ENCODE results near the gene GDF9.

Gene GDF9

DNA sequence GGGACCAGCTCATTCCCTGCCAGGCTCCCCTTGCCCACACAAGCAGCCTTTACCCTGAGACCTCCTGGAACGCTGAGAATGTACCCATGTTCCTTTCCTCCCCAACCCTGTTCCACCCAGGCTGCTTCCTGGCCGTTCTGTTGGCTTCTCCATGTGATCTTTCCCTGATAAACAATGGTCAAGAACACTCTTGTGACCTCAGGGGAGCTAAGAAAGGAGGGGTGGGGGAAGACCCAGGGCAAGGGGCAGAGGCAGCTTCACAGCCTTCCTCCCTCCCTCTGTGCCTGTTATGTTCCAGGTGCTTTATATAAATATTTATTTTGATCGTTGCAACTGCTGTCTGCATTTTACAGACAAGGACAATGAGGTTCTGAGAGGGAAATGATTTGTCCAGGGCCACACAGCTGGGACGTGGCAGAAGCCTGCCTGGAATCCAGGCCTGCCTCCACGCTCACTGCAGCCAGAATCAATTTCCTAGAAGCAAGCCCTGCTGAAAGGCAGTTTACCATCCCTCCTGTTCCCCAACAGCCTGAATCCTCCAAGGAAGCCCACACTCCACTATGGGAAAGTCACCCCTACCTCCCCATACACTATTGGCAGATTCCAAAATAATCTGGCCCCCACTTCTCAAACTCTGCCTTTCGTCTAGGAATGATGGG, 39.7 kb downstream of the GDF9 start:
- H3K4me3 Mint-ChIP-seq: peak overlapping the region in 1 of 2 donors; percentile 45
- peaks cover 39 to 82% of the 10 kb centered on the region in 2 donors for H3K27me3 Mint-ChIP-seq
- no peak overlapping the region for H3K27ac Mint-ChIP-seq
- DNase-seq: no peak
- H3K36me3 Mint-ChIP-seq (ENCODE audit: insufficient read depth): peaks cover 3% of the 10 kb centered on the region
- no peak for ATAC-seq (replicated peaks)
- no peaks in the 10 kb centered on the region for H3K9me3 Mint-ChIP-seq
- peaks cover 14 to 16% of the 10 kb centered on the region in 2 donors for H3K4me1 Mint-ChIP-seq (ENCODE audit: low read depth in 2 of 2)

DNA sequence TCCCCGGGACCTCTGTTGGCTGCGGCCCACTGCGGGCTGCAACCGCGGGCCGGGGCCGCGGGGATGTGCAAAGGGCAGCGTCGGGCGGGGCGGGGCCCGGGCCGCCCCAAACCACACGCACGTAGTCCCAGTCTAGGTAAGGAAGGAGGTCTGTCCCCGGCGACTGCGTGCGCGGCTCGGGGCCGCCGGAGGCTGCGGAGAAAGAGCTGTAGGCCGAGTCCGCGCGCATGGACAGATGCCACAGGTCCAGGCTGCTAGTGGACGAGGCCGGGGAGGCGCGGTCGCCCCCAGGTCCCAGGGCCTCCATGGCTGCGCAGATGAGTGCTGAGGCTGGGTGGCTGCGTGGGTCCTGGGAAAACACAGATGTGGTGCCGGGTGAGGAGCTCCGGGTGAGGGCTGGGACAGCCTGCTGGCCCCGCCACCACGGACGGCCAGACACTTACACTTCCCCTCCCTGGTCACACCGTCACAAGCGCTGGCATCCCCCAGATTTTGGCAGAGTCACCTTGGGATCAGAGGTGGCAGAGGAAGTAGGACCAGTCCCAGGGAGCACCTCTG, 40.4 kb downstream of the GDF9 start:
- peak; percentile 31 for ATAC-seq (replicated peaks)
- H3K4me3 Mint-ChIP-seq: peak overlapping the region in 1 of 2 donors; percentile 45

DNA sequence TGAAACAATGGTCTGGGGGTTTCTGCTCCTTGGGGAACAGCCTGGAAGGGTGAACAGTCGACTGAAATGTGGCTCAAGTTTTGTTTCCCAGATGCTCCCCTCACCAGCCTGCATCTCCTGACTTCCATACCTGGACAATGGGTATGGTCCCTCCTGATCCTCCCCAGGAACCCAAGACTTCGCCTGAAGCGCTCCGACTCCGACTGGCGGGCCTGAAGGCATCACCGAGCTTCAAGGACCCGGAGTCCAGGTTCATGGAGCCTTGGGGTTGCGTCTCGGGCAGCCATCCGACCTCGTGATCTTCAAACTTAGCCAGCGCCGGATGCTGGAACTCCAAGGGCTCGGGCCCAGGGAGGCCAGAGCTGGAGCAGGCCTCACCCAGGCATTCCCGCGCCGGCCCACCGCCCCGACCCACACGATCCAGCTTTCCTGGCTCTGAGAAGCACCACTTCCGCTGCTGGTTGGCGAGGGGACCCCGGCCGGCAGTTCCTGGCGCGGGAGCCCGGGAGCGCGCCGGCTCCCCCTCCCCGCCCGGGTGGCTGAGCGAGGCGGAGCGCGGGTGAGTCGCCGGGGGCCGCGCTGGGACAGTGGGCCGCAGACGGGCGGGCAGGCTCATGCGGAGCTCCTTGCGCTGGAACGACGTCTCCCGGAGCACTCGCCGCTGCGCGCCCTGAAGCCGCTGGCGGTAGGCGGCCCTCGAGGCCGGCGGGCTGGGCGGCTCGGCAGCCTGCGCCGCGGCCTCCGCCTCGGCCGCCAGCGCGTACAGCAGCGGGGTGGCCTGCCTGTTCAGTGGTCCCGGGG, 41.0 kb downstream of the GDF9 start:
- Mint-ChIP-seq H3K9me3 (no peaks in the 10 kb centered on the region), H3K36me3 (ENCODE audit: insufficient read depth) (peaks cover 3% of the 10 kb centered on the region), H3K4me1 (ENCODE audit: low read depth in 2 of 2) (peaks cover 10% of the 10 kb centered on the region in 2 donors), H3K27me3 (peaks cover 35 to 77% of the 10 kb centered on the region in 2 donors), H3K4me3 (peak overlapping the region in 1 of 2 donors; percentile 49), H3K27ac (no peak overlapping the region)
- ATAC-seq (replicated peaks): peak; percentile 7
- DNase-seq: no peak

More for the DNA sequence above, 40.4 kb downstream of the GDF9 start:
- no peak for DNase-seq
- Mint-ChIP-seq H3K9me3 (no peaks in the 10 kb centered on the region), H3K27me3 (peaks cover 33 to 76% of the 10 kb centered on the region in 2 donors), H3K36me3 (ENCODE audit: insufficient read depth) (peaks cover 3% of the 10 kb centered on the region), H3K27ac (no peak overlapping the region), H3K4me1 (ENCODE audit: low read depth in 2 of 2) (peaks cover 8 to 10% of the 10 kb centered on the region in 2 donors)

DNA sequence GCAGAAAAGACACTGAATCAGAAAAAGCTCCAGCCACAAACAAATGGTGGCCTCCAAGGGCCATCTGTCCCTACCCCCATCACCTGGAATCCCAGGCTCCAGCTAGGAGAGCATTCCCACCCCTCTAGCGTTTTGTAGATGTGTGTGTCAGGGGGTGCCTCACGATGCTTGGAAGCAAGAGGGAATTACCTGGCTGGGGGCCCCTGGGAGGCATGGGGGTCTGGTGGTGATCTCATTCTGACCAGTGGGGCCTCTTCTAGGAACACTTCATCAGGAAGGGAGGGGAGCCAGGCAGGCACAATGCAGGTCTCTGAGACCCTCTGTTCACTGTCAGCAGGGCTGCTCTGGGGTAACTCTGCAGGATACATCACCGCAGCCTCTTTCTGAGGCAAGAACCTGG, 41.8 kb downstream of the GDF9 start:
- Mint-ChIP-seq H3K27me3 (peaks cover 38 to 80% of the 10 kb centered on the region in 2 donors), H3K4me3 (peak overlapping the region in 1 of 2 donors; percentile 49), H3K4me1 (ENCODE audit: low read depth in 2 of 2) (peaks cover 8 to 9% of the 10 kb centered on the region in 2 donors), H3K9me3 (no peaks in the 10 kb centered on the region), H3K27ac (no peak overlapping the region), H3K36me3 (ENCODE audit: insufficient read depth) (peaks cover 3% of the 10 kb centered on the region)
- DNase-seq (no peak), ATAC-seq (replicated peaks) (no peak)

DNA sequence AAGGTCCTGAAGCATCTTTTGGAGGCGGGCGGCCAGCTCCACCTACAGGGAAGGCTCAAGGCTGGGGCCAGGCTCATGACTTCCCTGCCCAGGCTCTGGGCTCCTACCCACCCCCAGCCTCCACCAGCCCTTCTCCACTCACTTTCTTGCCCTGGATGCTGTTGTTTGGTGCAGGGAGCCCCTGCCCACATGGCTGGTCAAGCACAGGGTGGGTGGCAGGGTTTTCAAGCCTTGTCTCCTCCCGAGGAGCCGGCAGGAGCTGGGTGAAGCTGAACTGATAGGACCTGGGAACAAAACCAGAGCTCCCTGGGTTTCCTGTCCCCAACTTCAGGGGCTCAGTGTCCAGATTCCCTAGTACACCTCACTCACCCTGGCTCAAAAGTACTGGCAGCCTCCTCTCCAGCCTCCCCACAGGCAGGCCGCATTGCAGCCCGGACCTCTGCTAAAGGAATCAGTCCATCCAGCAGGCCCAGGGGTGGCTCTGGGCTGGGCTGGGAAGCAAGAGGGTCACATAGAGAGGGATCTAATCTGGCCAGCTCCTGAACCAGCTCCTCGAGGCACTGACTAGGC, 42.7 kb downstream of the GDF9 start:
- DNase-seq (no peak), ATAC-seq (replicated peaks) (no peak)
- Mint-ChIP-seq H3K4me3 (no peak overlapping the region), H3K27me3 (peaks cover 33 to 80% of the 10 kb centered on the region in 2 donors), H3K36me3 (ENCODE audit: insufficient read depth) (peaks cover 3% of the 10 kb centered on the region), H3K4me1 (ENCODE audit: low read depth in 2 of 2) (peaks cover 4 to 7% of the 10 kb centered on the region in 2 donors), H3K9me3 (no peaks in the 10 kb centered on the region), H3K27ac (no peak overlapping the region)

DNA sequence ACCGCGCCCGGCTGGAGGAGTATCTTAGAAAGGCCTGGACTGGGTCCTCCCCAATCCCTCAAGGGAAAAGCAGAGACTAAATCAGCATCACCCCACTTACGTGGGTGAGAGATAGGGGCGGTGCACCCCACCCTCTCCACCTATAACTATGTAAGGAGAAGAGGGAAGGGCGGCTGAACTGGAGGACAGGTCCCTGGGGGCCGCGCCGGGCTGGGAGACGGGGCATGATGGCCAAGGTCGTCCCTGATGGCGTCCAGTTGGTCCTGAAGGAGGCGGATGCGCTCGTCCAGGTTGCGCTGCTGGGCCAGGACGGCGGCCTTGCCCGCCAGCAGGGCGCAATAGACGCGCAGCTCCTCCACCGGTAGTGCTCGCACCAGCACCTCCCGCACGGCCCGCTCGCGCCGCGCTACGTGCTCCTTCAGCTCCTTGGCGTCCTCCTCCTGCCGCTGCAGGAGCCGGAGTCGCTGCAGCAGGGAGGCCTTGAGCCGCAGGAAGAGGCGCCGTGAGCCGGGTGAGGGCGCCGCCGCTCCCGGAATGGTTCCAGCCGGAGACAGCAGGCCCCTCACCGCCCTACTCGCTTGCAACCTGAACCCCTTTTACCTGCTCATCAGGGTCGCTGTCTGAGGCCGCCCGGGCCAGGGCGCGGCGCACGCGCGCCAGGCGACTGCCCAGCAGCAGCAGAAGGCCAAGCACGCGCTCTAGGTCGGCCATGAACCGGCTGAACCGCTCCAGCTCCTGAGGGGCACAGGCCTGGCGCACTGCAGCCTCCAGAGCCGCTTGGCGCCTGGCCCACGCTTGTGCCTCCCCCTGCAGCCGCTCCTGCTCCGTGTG, 43.4 kb downstream of the GDF9 start:
- no peak overlapping the region for H3K4me3 Mint-ChIP-seq
- DNase-seq (no peak), ATAC-seq (replicated peaks) (no peak)
- H3K4me1 Mint-ChIP-seq (ENCODE audit: low read depth in 2 of 2): peaks cover 4 to 7% of the 10 kb centered on the region in 2 donors
- peaks cover 3% of the 10 kb centered on the region for H3K36me3 Mint-ChIP-seq (ENCODE audit: insufficient read depth)
- H3K27ac Mint-ChIP-seq: no peak overlapping the region
- H3K27me3 Mint-ChIP-seq: peaks cover 33 to 73% of the 10 kb centered on the region in 2 donors
- no peaks in the 10 kb centered on the region for H3K9me3 Mint-ChIP-seq

DNA sequence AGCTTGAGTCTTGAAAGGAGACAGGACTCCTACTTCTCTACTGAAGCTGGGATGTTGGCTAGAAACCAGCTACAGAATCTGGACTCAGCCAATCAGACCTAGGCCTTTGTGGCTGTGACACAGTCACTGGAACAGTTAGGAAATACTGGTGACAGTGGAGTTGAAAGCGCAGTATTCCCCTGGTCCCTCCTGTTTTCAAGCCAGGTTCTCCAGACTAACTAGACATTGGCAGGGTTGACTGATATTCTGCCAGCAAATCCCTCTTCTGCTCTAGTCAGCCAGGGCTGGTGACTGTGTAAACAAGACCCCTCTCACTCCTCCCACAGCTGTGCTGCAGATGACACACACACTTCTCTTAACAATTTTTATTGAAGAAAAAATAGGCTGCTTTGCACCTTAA, 44.5 kb downstream of the GDF9 start:
- Mint-ChIP-seq H3K4me3 (no peak overlapping the region), H3K36me3 (ENCODE audit: insufficient read depth) (peaks cover 3% of the 10 kb centered on the region), H3K27me3 (peaks cover 23 to 63% of the 10 kb centered on the region in 2 donors), H3K4me1 (ENCODE audit: low read depth in 2 of 2) (peaks cover 4 to 7% of the 10 kb centered on the region in 2 donors), H3K27ac (no peak overlapping the region), H3K9me3 (no peaks in the 10 kb centered on the region)
- DNase-seq (no peak), ATAC-seq (replicated peaks) (no peak)

DNA sequence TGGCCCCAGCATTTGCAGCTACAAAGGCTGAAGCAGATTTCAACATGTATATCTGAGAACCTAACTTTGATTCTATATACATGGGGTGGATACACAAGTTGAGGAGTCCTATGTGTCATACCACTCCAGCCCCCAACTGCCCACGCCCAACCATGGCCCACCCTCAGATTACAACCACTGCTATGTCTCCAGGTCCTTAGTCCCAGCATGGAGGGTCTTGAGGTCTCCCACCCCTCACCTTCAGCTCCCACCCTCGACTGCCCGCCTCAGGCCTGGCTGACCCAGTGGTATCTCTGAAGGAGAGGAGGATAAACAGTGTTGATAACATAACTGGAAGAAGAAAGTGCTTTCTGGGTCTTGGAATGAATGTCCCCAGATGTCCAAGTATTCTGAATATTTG, 44.9 kb downstream of the GDF9 start:
- H3K36me3 Mint-ChIP-seq (ENCODE audit: insufficient read depth): peaks cover 3% of the 10 kb centered on the region
- DNase-seq (no peak), ATAC-seq (replicated peaks) (no peak)
- no peaks in the 10 kb centered on the region for H3K9me3 Mint-ChIP-seq
- H3K27ac Mint-ChIP-seq: no peak overlapping the region
- H3K4me1 Mint-ChIP-seq (ENCODE audit: low read depth in 2 of 2): peaks cover 4 to 7% of the 10 kb centered on the region in 2 donors
- H3K27me3 Mint-ChIP-seq: peaks cover 18 to 58% of the 10 kb centered on the region in 2 donors
- H3K4me3 Mint-ChIP-seq: no peak overlapping the region

DNA sequence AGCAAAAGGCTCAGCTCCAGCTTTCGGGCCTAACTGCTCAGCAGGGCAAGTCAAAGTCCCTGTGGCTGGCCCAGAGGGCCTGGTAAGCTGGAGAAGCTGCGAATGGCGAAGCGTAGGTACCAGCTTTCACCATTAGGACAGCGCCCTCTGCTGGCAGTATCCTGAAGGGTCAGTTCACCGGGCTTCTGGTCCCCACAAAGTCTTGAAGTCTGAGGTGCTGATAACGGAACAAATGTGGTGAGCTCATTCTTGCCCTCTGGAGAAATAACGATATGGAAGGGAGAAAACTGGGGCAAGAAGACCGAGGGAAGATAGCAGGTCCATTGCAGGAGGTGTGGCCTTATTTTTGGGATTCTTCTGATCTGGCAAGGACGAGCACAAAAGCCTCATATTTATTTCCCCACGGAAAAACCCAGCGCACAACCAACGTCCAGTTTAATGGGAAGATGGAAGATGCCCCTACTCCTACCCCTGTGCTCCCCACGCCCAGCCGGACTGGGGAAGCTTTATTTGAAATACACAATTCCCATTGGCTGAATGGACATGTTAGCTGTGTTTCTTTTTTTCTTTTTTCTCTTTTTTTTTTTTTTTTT, 46.0 kb downstream of the GDF9 start:
- DNase-seq (peak; percentile 86 to 88 (median 86)), ATAC-seq (replicated peaks) (peak; percentile 98)
- H3K4me1 Mint-ChIP-seq (ENCODE audit: low read depth in 2 of 2): peaks cover 4 to 7% of the 10 kb centered on the region in 2 donors
- H3K4me3 Mint-ChIP-seq: peak overlapping the region in 1 of 2 donors; percentile 60
- H3K9me3 Mint-ChIP-seq: no peaks in the 10 kb centered on the region
- peaks cover 3% of the 10 kb centered on the region for H3K36me3 Mint-ChIP-seq (ENCODE audit: insufficient read depth)
- H3K27ac Mint-ChIP-seq: no peak overlapping the region
- peaks cover 13 to 50% of the 10 kb centered on the region in 2 donors for H3K27me3 Mint-ChIP-seq

DNA sequence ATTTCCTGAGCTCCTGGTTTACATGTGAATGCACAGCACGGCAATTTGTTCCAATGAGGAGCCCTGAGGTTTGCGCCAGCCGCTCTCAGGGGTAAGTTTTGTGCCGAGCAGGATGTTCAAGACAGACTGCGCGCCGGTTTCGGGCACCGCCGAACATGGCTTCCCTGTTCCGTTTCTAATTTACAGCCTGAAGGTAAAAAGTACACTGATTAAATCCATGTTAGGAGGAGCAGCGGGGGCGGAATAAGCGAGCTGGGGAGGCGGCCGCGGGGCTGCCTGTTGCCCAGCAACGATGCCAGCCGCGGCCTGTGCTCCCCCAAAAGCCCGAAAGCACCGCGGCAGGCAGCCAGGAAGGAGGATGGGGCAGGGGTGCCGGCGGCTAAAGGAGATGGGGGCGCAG, 46.8 kb downstream of the GDF9 start:
- ATAC-seq (replicated peaks) (no peak), DNase-seq (no peak)
- H3K4me1 Mint-ChIP-seq (ENCODE audit: low read depth in 2 of 2): peaks cover 4 to 7% of the 10 kb centered on the region in 2 donors
- H3K4me3 Mint-ChIP-seq: peak overlapping the region in 1 of 2 donors; percentile 60
- no peaks in the 10 kb centered on the region for H3K9me3 Mint-ChIP-seq
- H3K27me3 Mint-ChIP-seq: peaks cover 13 to 42% of the 10 kb centered on the region in 2 donors
- no peaks in the 10 kb centered on the region for H3K36me3 Mint-ChIP-seq (ENCODE audit: insufficient read depth)
- H3K27ac Mint-ChIP-seq: peak overlapping the region in 1 of 2 donors; percentile 42

DNA sequence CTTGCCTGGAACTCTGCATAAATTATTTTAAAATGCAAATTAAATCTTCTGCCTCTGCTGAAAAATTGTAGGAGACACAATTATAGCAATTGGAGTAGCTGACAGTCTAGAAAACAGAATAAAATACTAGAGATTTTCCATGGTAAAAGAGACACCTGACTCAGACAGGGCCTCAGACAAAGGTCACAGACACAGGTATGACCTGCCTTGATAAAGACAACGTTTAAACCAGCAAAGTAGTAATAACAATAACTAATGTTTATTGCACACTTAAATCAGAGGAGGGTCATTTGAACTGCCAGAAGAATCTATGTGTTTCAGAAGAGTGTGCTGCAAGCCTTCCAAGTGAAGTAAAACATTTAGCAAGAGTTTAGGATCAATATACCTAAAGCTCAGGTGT, 49.3 kb downstream of the GDF9 start:
- H3K4me3 Mint-ChIP-seq: no peak overlapping the region
- no peaks in the 10 kb centered on the region for H3K36me3 Mint-ChIP-seq (ENCODE audit: insufficient read depth)
- ATAC-seq (replicated peaks) (no peak), DNase-seq (no peak)
- peaks cover 8 to 12% of the 10 kb centered on the region in 2 donors for H3K4me1 Mint-ChIP-seq (ENCODE audit: low read depth in 2 of 2)
- H3K9me3 Mint-ChIP-seq: no peaks in the 10 kb centered on the region
- H3K27me3 Mint-ChIP-seq: peaks cover 14 to 37% of the 10 kb centered on the region in 2 donors
- H3K27ac Mint-ChIP-seq: no peak overlapping the region

DNA sequence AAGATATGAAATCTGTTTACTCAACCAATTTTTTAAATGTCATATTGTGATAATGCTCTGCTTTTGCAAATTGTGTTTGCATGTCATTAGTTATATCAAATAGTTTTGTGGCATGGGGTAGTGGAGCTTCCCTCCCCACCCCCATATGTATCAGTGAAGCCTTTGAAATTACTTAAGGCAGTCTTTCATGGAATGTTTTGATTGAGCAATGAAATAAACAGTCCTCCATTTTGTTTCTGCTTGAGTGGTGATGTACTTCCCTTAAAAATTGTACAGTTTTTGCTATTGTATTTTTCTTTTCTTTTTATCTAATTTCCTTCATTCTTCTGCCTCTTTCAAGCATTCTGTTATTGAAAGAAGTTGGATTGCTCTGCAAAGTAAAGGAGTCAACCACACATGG, 49.7 kb downstream of the GDF9 start:
- no peaks in the 10 kb centered on the region for H3K9me3 Mint-ChIP-seq
- peaks cover 19 to 37% of the 10 kb centered on the region in 2 donors for H3K27me3 Mint-ChIP-seq

More for the DNA sequence above, 49.7 kb downstream of the GDF9 start:
- Mint-ChIP-seq H3K36me3 (ENCODE audit: insufficient read depth) (no peaks in the 10 kb centered on the region), H3K27ac (no peak overlapping the region), H3K4me3 (no peak overlapping the region), H3K4me1 (ENCODE audit: low read depth in 2 of 2) (peaks cover 8 to 12% of the 10 kb centered on the region in 2 donors)
- DNase-seq: no peak
- no peak for ATAC-seq (replicated peaks)

Data from effector memory CD8-positive, alpha-beta T cell (primary cell).